Natural killer cell (primary cell): ENCODE results near the gene KRTAP4-8. TPM values are rescaled to one million over a fixed set of nuclear protein-coding genes. Genes with fewer than 3 reads are reported as not detected.
"Not testable (repeated sequence)": the region's sequence is repeated elsewhere in the genome, so short reads cannot be mapped to it uniquely, and the experiment has no call there.

Source experiments
- ATAC-seq, 3 donors: fragments of 150-1000 bp in 2 of 3; fragments of 200-7000 bp in 1 of 3; cut with Tn5 transposase; 1 replicate in 1 of 3; 2 replicates in 2 of 3; pipeline ENCODE4 v1.10.0; 2021; ENCODE audit warnings: mild to moderate bottlenecking in 2 of 3, moderate library complexity in 2 of 3
- DNase-seq, 2 donors: peaks; one replicate each; pipeline versions ENCODE4 v3.0.0 to v3.0.0-alpha.2; 2013 to 2021; ENCODE audit warnings: mixed read lengths in 1 of 2
- H3K27ac ChIP-seq: one replicate; pipeline ENCODE4 v1.5.1; 2013; ENCODE audit warnings: mild to moderate bottlenecking, low read length
- H3K27me3 ChIP-seq: one replicate; pipeline ENCODE4 v1.6.1; 2013; ENCODE audit warnings: low read length; ENCODE audit not compliant: control insufficient read depth, insufficient read depth
- H3K36me3 ChIP-seq: one replicate; pipeline ENCODE4 v1.6.1; 2013; ENCODE audit warnings: low read length; ENCODE audit not compliant: control insufficient read depth, insufficient read depth
- H3K4me1 ChIP-seq: one replicate; pipeline ENCODE4 v1.6.1; 2013; ENCODE audit warnings: low read length; ENCODE audit not compliant: control insufficient read depth, insufficient read depth
- H3K4me3 ChIP-seq: one replicate; pipeline ENCODE4 v1.5.1; 2013; ENCODE audit warnings: low read length
- H3K9me3 ChIP-seq: one replicate; pipeline ENCODE4 v1.6.1; 2013; ENCODE audit warnings: low read length; ENCODE audit not compliant: control insufficient read depth, insufficient read depth
- H3K27ac Mint-ChIP-seq, 2 donors: one replicate each; pipeline ENCODE4 v1.8.0; 2022; ENCODE audit warnings: mild to moderate bottlenecking in 2 of 2, mixed read lengths in 2 of 2, moderate library complexity in 1 of 2
- H3K27me3 Mint-ChIP-seq, 2 donors: one replicate each; pipeline ENCODE4 v1.8.0; 2022; ENCODE audit warnings: low read depth in 2 of 2, mixed read lengths in 2 of 2
- H3K36me3 Mint-ChIP-seq: one replicate; pipeline ENCODE4 v1.8.0; 2022; ENCODE audit warnings: mixed read lengths
- H3K4me1 Mint-ChIP-seq, 2 donors: one replicate each; pipeline ENCODE4 v1.8.0; 2022; ENCODE audit warnings: mixed read lengths in 2 of 2
- H3K4me3 Mint-ChIP-seq: one replicate; pipeline ENCODE4 v1.8.0; 2022; ENCODE audit warnings: mild to moderate bottlenecking, moderate library complexity, mixed read lengths
- H3K9me3 Mint-ChIP-seq, 2 donors: one replicate each; pipeline ENCODE4 v1.8.0; 2022; ENCODE audit warnings: mixed read lengths in 2 of 2
- WGBS: methylation state at CpG from one replicate; pipeline ENCODE4 v1.1.7; 2013; ENCODE audit warnings: missing lambda C conversion rate; ENCODE audit not compliant: insufficient coverage; 5-methylcytosine and 5-hydroxymethylcytosine counted together
- intact Hi-C: fragments of 100-400 bp; cut with micrococcal nuclease; formaldehyde crosslinking; loops from one replicate; pipeline ENCODE4 v1.14.2; 2022
- total RNA-seq, 4 donors: library from RNA; stranded (reverse); fragments of 120-200 nt in 1 of 4; gene quantifications; one replicate each; pipeline versions ENCODE4 v1.2.3 to v1.2.4, GENCODE V29; 2013 to 2022
- TF ChIP-seq, protein P1 (sequence below): fragments of 200-600 bp; IDR thresholded peaks from one replicate; pipeline ENCODE4 v1.8.0; 2022; ENCODE audit warnings: antibody characterized with exemption

KRTAP4-8 gene
- total RNA-seq, 3 donors from 2014 or later (not counting 1 experiment from before 2014, with no cell fraction given), result not detected

DNA sequence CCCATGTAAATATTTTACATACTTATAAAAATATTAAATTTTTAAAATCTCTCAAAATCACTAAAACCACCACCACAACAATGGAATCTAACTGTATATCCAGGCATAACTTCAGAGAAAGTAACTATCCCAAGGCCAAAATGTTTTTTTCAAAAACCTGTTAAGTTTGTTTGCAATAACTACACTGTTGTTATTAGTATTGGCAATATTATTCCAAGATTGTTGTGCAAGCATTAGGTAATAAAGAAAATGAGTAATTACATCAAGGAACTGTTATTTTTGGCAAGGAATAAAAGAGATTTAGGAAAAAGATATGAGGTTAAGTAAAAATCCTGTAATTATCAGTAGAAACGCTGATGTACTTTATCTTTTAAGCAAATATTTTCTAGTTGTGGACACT lies 29.4 kb upstream of the KRTAP4-8 start:
- Histone ChIP-seq H3K9me3 (no peaks in the 10 kb centered on the region), H3K36me3 (no peaks in the 10 kb centered on the region), H3K27me3 (peaks cover 6% of the 10 kb centered on the region), H3K27ac (no peak overlapping the region), H3K4me1 (peaks cover 15% of the 10 kb centered on the region), H3K4me3 (no peak overlapping the region)
- intact Hi-C loops, result no loop called here
- no peak overlapping the region for H3K4me3 Mint-ChIP-seq
- DNase-seq (no peak), ATAC-seq (no peak)
- H3K4me1 Mint-ChIP-seq, result peaks cover 0 to 5% of the 10 kb centered on the region in 2 donors
- no peak overlapping the region for H3K27ac Mint-ChIP-seq
- TF ChIP-seq, protein P1, sequence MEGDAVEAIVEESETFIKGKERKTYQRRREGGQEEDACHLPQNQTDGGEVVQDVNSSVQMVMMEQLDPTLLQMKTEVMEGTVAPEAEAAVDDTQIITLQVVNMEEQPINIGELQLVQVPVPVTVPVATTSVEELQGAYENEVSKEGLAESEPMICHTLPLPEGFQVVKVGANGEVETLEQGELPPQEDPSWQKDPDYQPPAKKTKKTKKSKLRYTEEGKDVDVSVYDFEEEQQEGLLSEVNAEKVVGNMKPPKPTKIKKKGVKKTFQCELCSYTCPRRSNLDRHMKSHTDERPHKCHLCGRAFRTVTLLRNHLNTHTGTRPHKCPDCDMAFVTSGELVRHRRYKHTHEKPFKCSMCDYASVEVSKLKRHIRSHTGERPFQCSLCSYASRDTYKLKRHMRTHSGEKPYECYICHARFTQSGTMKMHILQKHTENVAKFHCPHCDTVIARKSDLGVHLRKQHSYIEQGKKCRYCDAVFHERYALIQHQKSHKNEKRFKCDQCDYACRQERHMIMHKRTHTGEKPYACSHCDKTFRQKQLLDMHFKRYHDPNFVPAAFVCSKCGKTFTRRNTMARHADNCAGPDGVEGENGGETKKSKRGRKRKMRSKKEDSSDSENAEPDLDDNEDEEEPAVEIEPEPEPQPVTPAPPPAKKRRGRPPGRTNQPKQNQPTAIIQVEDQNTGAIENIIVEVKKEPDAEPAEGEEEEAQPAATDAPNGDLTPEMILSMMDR, result no peak
- peaks cover 19 to 40% of the 10 kb centered on the region in 2 donors for H3K27me3 Mint-ChIP-seq
- WGBS, result no CpG with 5 or more reads among the region's 1 CpG
- no peaks in the 10 kb centered on the region for H3K9me3 Mint-ChIP-seq
- H3K36me3 Mint-ChIP-seq, result no peaks in the 10 kb centered on the region

DNA sequence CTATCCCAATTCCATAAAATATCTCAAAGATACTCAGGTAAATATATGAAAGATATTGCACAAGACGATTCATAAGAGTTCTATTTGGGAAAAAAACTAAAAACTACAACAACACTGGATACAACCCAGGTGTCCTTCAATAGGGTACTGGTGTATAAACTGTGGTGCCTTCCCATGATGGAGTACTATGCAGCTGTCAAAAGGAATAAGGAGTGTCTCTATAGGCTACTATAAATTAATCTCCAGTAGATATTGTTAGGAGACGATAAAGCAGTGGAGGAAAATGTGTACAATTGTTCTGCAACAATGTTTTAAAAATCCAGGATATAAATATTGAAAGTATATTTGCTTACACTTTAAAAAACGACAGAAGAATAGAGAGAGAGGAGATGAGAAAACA lies 28.5 kb upstream of the KRTAP4-8 start:
- DNase-seq (no peak), ATAC-seq (no peak)
- TF ChIP-seq, protein P1, result no peak
- peaks cover 15% of the 10 kb centered on the region for H3K4me1 ChIP-seq
- Mint-ChIP-seq H3K36me3 (no peaks in the 10 kb centered on the region), H3K4me3 (no peak overlapping the region), H3K9me3 (no peaks in the 10 kb centered on the region), H3K27me3 (peaks cover 21 to 34% of the 10 kb centered on the region in 2 donors), H3K4me1 (peaks cover 0 to 5% of the 10 kb centered on the region in 2 donors), H3K27ac (no peak overlapping the region)
- no peaks in the 10 kb centered on the region for H3K9me3 ChIP-seq
- no peaks in the 10 kb centered on the region for H3K36me3 ChIP-seq
- H3K4me3 ChIP-seq, result no peak overlapping the region
- no CpG with 5 or more reads among the region's 3 CpGs for WGBS
- peaks cover 6% of the 10 kb centered on the region for H3K27me3 ChIP-seq
- no peak overlapping the region for H3K27ac ChIP-seq
- intact Hi-C loops, result no loop called here

DNA sequence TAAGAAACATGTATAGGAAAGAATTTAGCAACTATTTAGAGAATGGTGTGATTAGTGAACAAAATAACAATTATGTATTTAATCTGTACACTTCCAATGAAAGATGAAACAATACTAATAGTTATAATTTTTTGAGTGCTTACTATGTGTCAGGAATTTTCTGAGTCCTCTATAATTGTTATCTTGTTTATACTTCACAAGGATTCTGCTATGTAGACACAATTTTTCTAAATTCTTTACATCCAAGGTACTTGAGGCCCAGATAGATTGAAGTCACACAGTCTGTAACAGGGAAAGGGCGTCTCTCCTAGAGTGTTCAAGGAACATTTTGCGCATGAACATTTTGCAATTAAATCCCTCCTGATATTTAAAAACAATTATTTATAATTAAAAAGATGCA lies 27.1 kb upstream of the KRTAP4-8 start:
- Histone ChIP-seq H3K4me3 (no peak overlapping the region), H3K9me3 (no peaks in the 10 kb centered on the region), H3K27me3 (peaks cover 6% of the 10 kb centered on the region), H3K4me1 (peaks cover 18% of the 10 kb centered on the region), H3K27ac (no peak overlapping the region), H3K36me3 (no peaks in the 10 kb centered on the region)
- Mint-ChIP-seq H3K4me3 (no peak overlapping the region), H3K9me3 (no peaks in the 10 kb centered on the region), H3K4me1 (peaks cover 7 to 11% of the 10 kb centered on the region in 2 donors), H3K27me3 (peaks cover 24 to 41% of the 10 kb centered on the region in 2 donors), H3K27ac (no peak overlapping the region), H3K36me3 (no peaks in the 10 kb centered on the region)
- TF ChIP-seq, protein P1, result no peak
- ATAC-seq (no peak), DNase-seq (no peak)
- intact Hi-C loops, result no loop called here
- no CpG with 5 or more reads among the region's 2 CpGs for WGBS

DNA sequence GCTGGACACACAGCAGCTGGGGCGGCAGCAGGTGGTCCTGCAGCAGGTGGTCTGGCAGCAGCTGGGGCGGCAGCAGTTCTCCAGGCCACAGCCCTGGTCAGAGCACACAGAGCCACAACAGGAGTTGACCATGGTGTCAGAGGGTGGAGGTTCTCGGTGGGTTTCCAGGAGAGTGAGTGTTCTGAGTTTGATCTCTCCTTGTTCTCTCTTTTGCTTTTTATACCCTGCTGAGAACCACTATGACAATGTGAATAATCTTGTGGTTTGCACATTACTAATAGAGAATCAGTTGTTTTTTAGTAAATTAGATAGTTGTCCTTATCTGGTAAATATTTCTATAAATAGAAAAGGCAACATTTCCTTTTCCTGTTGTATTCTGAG lies 26.0 kb upstream of the KRTAP4-8 start, which contains the start of gene KRTAP4-12:
Gene KRTAP4-12 (minus strand): TSS at position 192 of the 381 bp plus-strand sequence. CDS start 60 bp downstream, at position 132.
- intact Hi-C loops, H3K4me3 Mint-ChIP-seq, H3K9me3 ChIP-seq, H3K36me3 Mint-ChIP-seq, H3K27me3 ChIP-seq, ATAC-seq, H3K4me3 ChIP-seq, DNase-seq, H3K9me3 Mint-ChIP-seq, H3K27ac Mint-ChIP-seq, H3K36me3 ChIP-seq, H3K27ac ChIP-seq: not testable (repeated sequence)
- WGBS, result 74% methylated on average over 3 of the region's 3 CpGs
- Mint-ChIP-seq H3K27me3 (peaks cover 26 to 46% of the 10 kb centered on the region in 2 donors), H3K4me1 (peaks cover 11 to 14% of the 10 kb centered on the region in 2 donors)
- H3K4me1 ChIP-seq, result peaks cover 18% of the 10 kb centered on the region

DNA sequence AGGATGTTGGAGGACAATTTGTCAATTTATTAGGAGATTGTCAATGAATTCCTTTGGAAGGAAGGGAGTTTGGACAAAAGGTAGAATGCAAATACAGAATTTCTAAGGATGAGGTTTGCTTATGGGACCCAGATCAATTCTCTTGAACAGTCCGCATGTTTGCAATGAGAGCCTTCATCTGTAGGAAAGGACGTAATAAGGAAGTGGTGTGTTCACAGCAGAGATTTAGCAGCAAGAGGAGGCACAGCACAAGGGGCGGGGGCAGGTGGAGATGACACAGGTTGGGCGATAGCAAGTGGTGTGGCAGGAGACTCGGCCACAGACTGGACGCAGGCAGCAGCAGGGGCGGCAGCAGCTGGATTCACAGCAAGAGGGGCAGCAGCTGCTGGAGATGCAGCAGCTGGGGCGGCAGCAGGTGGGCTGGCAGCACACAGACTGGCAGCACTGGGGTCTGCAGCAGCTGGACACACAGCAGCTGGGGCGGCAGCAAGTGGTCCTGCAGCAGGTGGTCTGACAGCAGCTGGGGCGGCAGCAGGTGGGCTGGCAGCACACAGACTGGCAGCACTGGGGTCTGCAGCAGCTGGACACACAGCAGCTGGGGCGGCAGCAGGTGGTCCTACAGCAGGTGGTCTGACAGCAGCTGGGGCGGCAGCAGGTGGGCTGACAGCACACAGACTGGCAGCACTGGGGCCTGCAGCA lies 25.5 kb upstream of the KRTAP4-8 start:
- H3K27me3 ChIP-seq, H3K27ac ChIP-seq, H3K36me3 ChIP-seq, H3K4me3 Mint-ChIP-seq, H3K9me3 ChIP-seq, H3K27ac Mint-ChIP-seq, intact Hi-C loops, H3K9me3 Mint-ChIP-seq, H3K4me3 ChIP-seq, H3K36me3 Mint-ChIP-seq, ATAC-seq: not testable (repeated sequence)
- H3K4me1 ChIP-seq, result peaks cover 18% of the 10 kb centered on the region
- WGBS, result 89% methylated on average over 12 of the region's 12 CpGs
- Mint-ChIP-seq H3K27me3 (peaks cover 26 to 46% of the 10 kb centered on the region in 2 donors), H3K4me1 (peaks cover 11 to 14% of the 10 kb centered on the region in 2 donors)
- peak in 1 of 2 donors; percentile 25 for DNase-seq
